NCI-H748 (cell line): Measurements from ENCODE around the gene WDR90.

Experiments
- DNase-seq: peaks from one replicate; lab custom pipeline; 2025; ENCODE audit not compliant: unreplicated experiment; lab: John Stamatoyannopoulos, UW

Gene WDR90

GRCh38 chr16:648781-649589 is at the start of gene WDR90:
WDR90 (plus strand) TSS chr16:649365; CDS start chr16:649417, 52 bp downstream.
- DNase-seq = peak; percentile 91

GRCh38 chr16:600781-601180 is 48.4 kb upstream of the WDR90 start:
- DNase-seq = no peak

GRCh38 chr16:603933-604332 is 45.2 kb upstream of the WDR90 start:
- no peak for DNase-seq

- DNase-seq = no peak
These were observed 42.4 kb upstream of the WDR90 start for GRCh38 chr16:606656-607307.

GRCh38 chr16:608019-608418 is 41.1 kb upstream of the WDR90 start:
- peak; percentile 40 for DNase-seq

GRCh38 chr16:609316-609715 is 39.8 kb upstream of the WDR90 start:
- DNase-seq = no peak

GRCh38 chr16:609984-610383 is 39.2 kb upstream of the WDR90 start:
- no peak for DNase-seq

- DNase-seq = peak; percentile 30
These were observed 38.4 kb upstream of the WDR90 start for GRCh38 chr16:610513-611381.

GRCh38 chr16:615122-615521 is 34.0 kb upstream of the WDR90 start:
- no peak for DNase-seq

GRCh38 chr16:616733-617586 is 32.2 kb upstream of the WDR90 start:
- DNase-seq = no peak

- no peak for DNase-seq
These were observed 31.3 kb upstream of the WDR90 start for GRCh38 chr16:617855-618254.

- DNase-seq = no peak
These were observed 29.6 kb upstream of the WDR90 start for GRCh38 chr16:619476-620100.

- DNase-seq = no peak
These were observed 28.3 kb upstream of the WDR90 start for GRCh38 chr16:620700-621525.

- DNase-seq = no peak
These were observed 27.5 kb upstream of the WDR90 start for GRCh38 chr16:621526-622105.

GRCh38 chr16:622920-623280 is 26.3 kb upstream of the WDR90 start:
- DNase-seq = no peak

GRCh38 chr16:624526-625070 is 24.6 kb upstream of the WDR90 start:
- DNase-seq = no peak

GRCh38 chr16:625117-625976 is 23.8 kb upstream of the WDR90 start:
- DNase-seq = no peak
